GM21723 (cell line): ENCODE results near the gene OIP5.
"Not testable (repeated sequence)": the region's sequence is repeated elsewhere in the genome, so short reads cannot be mapped to it uniquely, and the experiment has no call there.

ENCODE experiments used
- ATAC-seq: cut with Tn5 transposase; IDR thresholded peaks from one replicate; pipeline ENCODE4 v1.9.1; 2021; ENCODE audit warnings: mild to moderate bottlenecking, moderate library complexity; ENCODE audit not compliant: unreplicated experiment

The OIP5 gene

GRCh38 chr15:41304149-41304770 is 28.1 kb downstream of the OIP5 start:
- no peak for ATAC-seq

GRCh38 chr15:41301587-41301986 is 30.8 kb downstream of the OIP5 start:
- no peak for ATAC-seq

GRCh38 chr15:41301139-41301538 is 31.3 kb downstream of the OIP5 start:
- not testable (repeated sequence) for ATAC-seq

GRCh38 chr15:41292521-41292920 is 39.9 kb downstream of the OIP5 start:
- no peak for ATAC-seq

GRCh38 chr15:41291065-41291631 is 41.2 kb downstream of the OIP5 start:
- peak; percentile 72 for ATAC-seq

GRCh38 chr15:41289953-41290352 is 42.4 kb downstream of the OIP5 start:
- no peak for ATAC-seq

- no peak for ATAC-seq
Measured at GRCh38 chr15:41288464-41288863, 43.9 kb downstream of the OIP5 start.

GRCh38 chr15:41286665-41287333 is 45.6 kb downstream of the OIP5 start:
- ATAC-seq = no peak

GRCh38 chr15:41285285-41285684 is 47.1 kb downstream of the OIP5 start:
- no peak for ATAC-seq

- no peak for ATAC-seq
Measured at GRCh38 chr15:41284427-41285177, 47.8 kb downstream of the OIP5 start.

GRCh38 chr15:41283653-41284426 is 48.6 kb downstream of the OIP5 start:
- peak; percentile 95 for ATAC-seq

- not testable (repeated sequence) for ATAC-seq
Measured at GRCh38 chr15:41282980-41283652, 49.3 kb downstream of the OIP5 start.

- not testable (repeated sequence) for ATAC-seq
Measured at GRCh38 chr15:41282436-41282835, 50.0 kb downstream of the OIP5 start.

- ATAC-seq = no peak
Measured at GRCh38 chr15:41281236-41281635, 51.2 kb downstream of the OIP5 start.

- ATAC-seq = no peak
Measured at GRCh38 chr15:41279535-41280283, 52.7 kb downstream of the OIP5 start.

- ATAC-seq = no peak
Measured at GRCh38 chr15:41278319-41278718, 54.1 kb downstream of the OIP5 start.

GRCh38 chr15:41276831-41277230 is 55.6 kb downstream of the OIP5 start:
- no peak for ATAC-seq

- no peak for ATAC-seq
Measured at GRCh38 chr15:41269887-41270286, 62.5 kb downstream of the OIP5 start.

- ATAC-seq = no peak
Measured at GRCh38 chr15:41263891-41264351, 68.5 kb downstream of the OIP5 start.
